ENCODE results near the gene CBLB. TPM values are rescaled to one million over a fixed set of nuclear protein-coding genes. Genes with fewer than 3 reads are reported as not detected.
A peak's percentile ranks its signal among the peaks of the same experiment; 100 is the strongest.

The CBLB gene
- total RNA-seq, 1 experiment from 2014 or later = 23.9 TPM

DNA sequence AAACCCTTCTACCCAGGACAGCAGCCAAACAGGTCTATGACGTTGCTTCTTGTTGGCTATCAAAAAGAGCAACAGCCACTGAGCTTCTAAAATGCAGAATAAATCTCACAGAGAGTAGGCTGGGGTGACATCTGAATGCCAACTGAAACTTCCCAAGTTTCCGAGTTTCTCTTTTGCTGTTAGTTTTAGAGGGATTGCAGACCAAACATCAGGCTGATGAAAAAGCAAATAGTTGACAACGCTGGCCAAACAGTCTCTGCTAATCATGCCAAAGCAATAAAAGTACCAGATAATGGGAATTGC is 670 bp upstream of the CBLB start:
- H2AFZ ChIP-seq (ENCODE audit: low read length) = peak overlapping the region; percentile 89
- peak overlapping the region; percentile 96 for H3K4me3 ChIP-seq (ENCODE audit: low read length)
- DNase-seq = no peak
- CTCF ChIA-PET = no interaction called here
- peak overlapping the region; percentile 61 for H3K27ac ChIP-seq (ENCODE audit: low read length)
- no peak for ATAC-seq
- peak overlapping the region; percentile 81 for H3K4me2 ChIP-seq (ENCODE audit: low read length)
- peak overlapping the region; percentile 90 for H3K9ac ChIP-seq (ENCODE audit: low read length)
- no peaks in the 10 kb centered on the region for H3K27me3 ChIP-seq (ENCODE audit: low read length)
- H3K36me3 ChIP-seq (ENCODE audit: low read depth, low read length) = no peaks in the 10 kb centered on the region
- no peaks in the 10 kb centered on the region for H3K9me2 ChIP-seq (replicated peaks; ENCODE audit: low read length)
- H3K4me1 ChIP-seq (ENCODE audit: insufficient read depth, low read length) = peaks cover 42% of the 10 kb centered on the region
- no peaks in the 10 kb centered on the region for H3K9me3 ChIP-seq (ENCODE audit: low read length)
- BruUV-seq (replicated peaks) = TSS peak; percentile 72
- intact Hi-C loops (cut with micrococcal nuclease) = loop anchor here (1.0 to 10.0 kb wide), 13 partner anchors 37 to 858 kb away; no protein-coding TSS in a partner anchor
- H3F3A ChIP-seq (ENCODE audit: low read length, unreplicated experiment) = no peaks in the 10 kb centered on the region
- H4K20me1 ChIP-seq (ENCODE audit: low read length) = no peaks in the 10 kb centered on the region
- peaks cover 42% of the 10 kb centered on the region for H3K79me2 ChIP-seq (ENCODE audit: low read length)
- POLR2A ChIA-PET (ENCODE audit: unreplicated experiment) = interaction anchor here (0.6 to 0.8 kb wide), 7 partner anchors 11 to 254 kb away, joined by 3 to 11 read pairs (median 3); no protein-coding TSS in a partner anchor
- TF ChIP-seq, protein P1, sequence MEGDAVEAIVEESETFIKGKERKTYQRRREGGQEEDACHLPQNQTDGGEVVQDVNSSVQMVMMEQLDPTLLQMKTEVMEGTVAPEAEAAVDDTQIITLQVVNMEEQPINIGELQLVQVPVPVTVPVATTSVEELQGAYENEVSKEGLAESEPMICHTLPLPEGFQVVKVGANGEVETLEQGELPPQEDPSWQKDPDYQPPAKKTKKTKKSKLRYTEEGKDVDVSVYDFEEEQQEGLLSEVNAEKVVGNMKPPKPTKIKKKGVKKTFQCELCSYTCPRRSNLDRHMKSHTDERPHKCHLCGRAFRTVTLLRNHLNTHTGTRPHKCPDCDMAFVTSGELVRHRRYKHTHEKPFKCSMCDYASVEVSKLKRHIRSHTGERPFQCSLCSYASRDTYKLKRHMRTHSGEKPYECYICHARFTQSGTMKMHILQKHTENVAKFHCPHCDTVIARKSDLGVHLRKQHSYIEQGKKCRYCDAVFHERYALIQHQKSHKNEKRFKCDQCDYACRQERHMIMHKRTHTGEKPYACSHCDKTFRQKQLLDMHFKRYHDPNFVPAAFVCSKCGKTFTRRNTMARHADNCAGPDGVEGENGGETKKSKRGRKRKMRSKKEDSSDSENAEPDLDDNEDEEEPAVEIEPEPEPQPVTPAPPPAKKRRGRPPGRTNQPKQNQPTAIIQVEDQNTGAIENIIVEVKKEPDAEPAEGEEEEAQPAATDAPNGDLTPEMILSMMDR (conservative IDR thresholded peaks at IDR 0.05; ENCODE audit: low read depth, low read length) = no peak
- TF ChIP-seq EZH2phosphoT487 (IDR thresholded peaks at IDR 0.05; ENCODE audit: borderline replicate concordance, low read length) (no peak), EZH2 (IDR thresholded peaks at IDR 0.05; ENCODE audit: low read length, unreplicated experiment) (no peak)

DNA sequence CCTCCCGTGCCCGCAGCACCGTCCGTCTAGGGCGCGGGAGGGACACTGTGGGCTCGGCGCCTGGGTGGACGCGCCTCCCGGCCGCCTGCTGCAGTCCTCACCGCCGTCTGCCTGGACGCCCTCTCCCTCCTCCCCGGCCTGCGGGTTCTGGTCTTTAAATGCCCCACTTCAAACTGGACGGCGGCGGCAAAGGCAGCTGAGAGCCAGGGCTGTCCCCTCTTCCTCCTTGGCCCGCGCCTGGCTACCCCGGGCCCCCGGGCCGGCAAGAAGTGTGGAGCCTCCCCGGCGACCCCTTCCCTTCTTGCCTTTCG is 426 bp downstream of the CBLB start:
- CTCF ChIA-PET = no interaction called here

More for the DNA sequence above, 426 bp downstream of the CBLB start:
- no peaks in the 10 kb centered on the region for H3K27me3 ChIP-seq (ENCODE audit: low read length)
- H3K79me2 ChIP-seq (ENCODE audit: low read length) = peaks cover 51% of the 10 kb centered on the region
- no peaks in the 10 kb centered on the region for H3K9me3 ChIP-seq (ENCODE audit: low read length)
- ATAC-seq (peak; percentile 29), DNase-seq (peak; percentile 49)
- TF ChIP-seq EZH2phosphoT487 (IDR thresholded peaks at IDR 0.05; ENCODE audit: borderline replicate concordance, low read length) (no peak), EZH2 (IDR thresholded peaks at IDR 0.05; ENCODE audit: low read length, unreplicated experiment) (no peak)
- TF ChIP-seq, protein P1 (conservative IDR thresholded peaks at IDR 0.05; ENCODE audit: low read depth, low read length) = no peak
- intact Hi-C loops (cut with micrococcal nuclease) = loop anchor here (2.0 to 10.0 kb wide), 12 partner anchors 38 to 859 kb away; no protein-coding TSS in a partner anchor
- H3K9ac ChIP-seq (ENCODE audit: low read length) = peak overlapping the region; percentile 90
- H3F3A ChIP-seq (ENCODE audit: low read length, unreplicated experiment) = no peaks in the 10 kb centered on the region
- H3K4me1 ChIP-seq (ENCODE audit: insufficient read depth, low read length) = peaks cover 43% of the 10 kb centered on the region
- H2AFZ ChIP-seq (ENCODE audit: low read length) = peak overlapping the region; percentile 91
- H3K27ac ChIP-seq (ENCODE audit: low read length) = peak overlapping the region; percentile 58
- H3K4me3 ChIP-seq (ENCODE audit: low read length) = peak overlapping the region; percentile 96
- no peaks in the 10 kb centered on the region for H3K9me2 ChIP-seq (replicated peaks; ENCODE audit: low read length)
- peak overlapping the region; percentile 90 for H3K4me2 ChIP-seq (ENCODE audit: low read length)
- H4K20me1 ChIP-seq (ENCODE audit: low read length) = no peaks in the 10 kb centered on the region
- BruUV-seq (replicated peaks) = TSS peak; percentile 33
- POLR2A ChIA-PET (ENCODE audit: unreplicated experiment) = no interaction called here
- peaks cover 9% of the 10 kb centered on the region; the same call in 1 of the 2 replicates for H3K36me3 ChIP-seq (ENCODE audit: low read depth, low read length)

Data from PC-3 (cell line).